CD4-positive, alpha-beta T cell treated with Interleukin-15 for 4 hours (primary cell): ENCODE results near the gene EEF2.
"Not testable (repeated sequence)": the region's sequence is repeated elsewhere in the genome, so short reads cannot be mapped to it uniquely, and the experiment has no call there.

Experiments used
- DNase-seq: peaks from one replicate; pipeline ENCODE4 v3.0.0-alpha.2; 2020; ENCODE audit warnings: low spot score

The EEF2 gene

GRCh38 chr19:3944018-3944721 lies 41.1 kb downstream of the EEF2 start:
- no peak for DNase-seq

- no peak for DNase-seq
Measured at GRCh38 chr19:3942790-3943409, 42.4 kb downstream of the EEF2 start.

- DNase-seq = not testable (repeated sequence)
Measured at GRCh38 chr19:3938300-3938950, 46.8 kb downstream of the EEF2 start.

GRCh38 chr19:3936506-3937442 lies 48.5 kb downstream of the EEF2 start:
- no peak for DNase-seq

- no peak for DNase-seq
Measured at GRCh38 chr19:3932931-3933810, 52.1 kb downstream of the EEF2 start, which contains the start of gene NMRK2. Gene NMRK2 (plus strand): TSS chr19:3933069. CDS start chr19:3933672, 603 bp downstream.

- no peak for DNase-seq
Measured at GRCh38 chr19:3931041-3931440, 54.2 kb downstream of the EEF2 start.
